Vagina (tissue), 2 donors: Measurements from ENCODE around the gene DNASE1L3.

ENCODE experiments used
- POLR2A ChIP-seq, 2 donors: fragments of 450-650 bp; IDR thresholded peaks; one replicate each; pipeline ENCODE4 v1.6.1; 2017; ENCODE audit warnings: antibody characterized with exemption in 2 of 2, mild to moderate bottlenecking in 2 of 2, moderate library complexity in 2 of 2
- POLR2AphosphoS5 ChIP-seq, 2 donors: sonication (generic); formaldehyde crosslinking; IDR thresholded peaks; one replicate each; pipeline ENCODE4 v1.9.0; 2017; ENCODE audit warnings: antibody characterized with exemption in 2 of 2, mild to moderate bottlenecking in 2 of 2, low read depth in 1 of 2; ENCODE audit not compliant: insufficient read depth in 1 of 2
- TF ChIP-seq, protein P1 (sequence below), 3 experiments: fragments of 450-650 bp in 2 of 3; fragments of 200-600 bp in 1 of 3; sonication (generic) in 1 of 3; IDR thresholded peaks; one replicate each; pipeline ENCODE4 v1.5.1; 2017 to 2019; ENCODE audit warnings: antibody characterized with exemption in 3 of 3, mild to moderate bottlenecking in 2 of 3, moderate library complexity in 2 of 3

DNA sequence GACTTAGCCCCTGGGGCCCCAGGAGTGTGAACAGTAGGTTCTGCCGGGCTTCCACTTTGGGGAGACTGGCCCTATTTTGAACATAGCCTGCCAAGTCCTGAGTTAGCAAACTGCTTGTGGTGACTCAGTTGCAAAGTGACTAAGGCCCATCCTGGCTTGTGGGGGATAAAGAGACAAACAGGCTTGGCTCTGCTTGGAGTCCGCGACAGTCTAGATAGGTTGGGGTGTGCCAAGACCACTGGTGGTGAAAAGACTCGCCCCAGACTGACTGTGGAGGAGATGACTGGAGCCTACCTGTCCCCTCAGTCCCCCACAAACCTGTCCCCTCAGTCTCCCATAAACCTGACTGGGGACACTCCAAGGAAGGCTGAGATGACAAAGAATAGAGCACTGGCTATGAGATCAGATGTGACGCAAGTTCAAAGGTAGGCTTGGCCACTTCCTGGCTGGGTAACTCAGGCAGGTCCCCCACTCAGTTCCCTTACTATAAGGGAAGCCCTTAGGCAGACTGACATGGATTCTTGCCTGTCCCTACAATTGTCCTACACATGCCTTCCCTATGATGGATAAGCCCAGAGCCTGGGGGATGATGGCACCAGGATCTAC, 4.3 kb downstream of the DNASE1L3 start:
- TF ChIP-seq POLR2A (IDR thresholded peaks at IDR 0.05) (no peak), POLR2AphosphoS5 (IDR thresholded peaks at IDR 0.05; ENCODE audit: insufficient read depth in 1 of 2, low read depth in 1 of 2) (no peak)
- TF ChIP-seq, protein P1, sequence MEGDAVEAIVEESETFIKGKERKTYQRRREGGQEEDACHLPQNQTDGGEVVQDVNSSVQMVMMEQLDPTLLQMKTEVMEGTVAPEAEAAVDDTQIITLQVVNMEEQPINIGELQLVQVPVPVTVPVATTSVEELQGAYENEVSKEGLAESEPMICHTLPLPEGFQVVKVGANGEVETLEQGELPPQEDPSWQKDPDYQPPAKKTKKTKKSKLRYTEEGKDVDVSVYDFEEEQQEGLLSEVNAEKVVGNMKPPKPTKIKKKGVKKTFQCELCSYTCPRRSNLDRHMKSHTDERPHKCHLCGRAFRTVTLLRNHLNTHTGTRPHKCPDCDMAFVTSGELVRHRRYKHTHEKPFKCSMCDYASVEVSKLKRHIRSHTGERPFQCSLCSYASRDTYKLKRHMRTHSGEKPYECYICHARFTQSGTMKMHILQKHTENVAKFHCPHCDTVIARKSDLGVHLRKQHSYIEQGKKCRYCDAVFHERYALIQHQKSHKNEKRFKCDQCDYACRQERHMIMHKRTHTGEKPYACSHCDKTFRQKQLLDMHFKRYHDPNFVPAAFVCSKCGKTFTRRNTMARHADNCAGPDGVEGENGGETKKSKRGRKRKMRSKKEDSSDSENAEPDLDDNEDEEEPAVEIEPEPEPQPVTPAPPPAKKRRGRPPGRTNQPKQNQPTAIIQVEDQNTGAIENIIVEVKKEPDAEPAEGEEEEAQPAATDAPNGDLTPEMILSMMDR (IDR thresholded peaks at IDR 0.05): no peak
